ENCODE measurements around the gene ID3.

Gene ID3

DNA sequence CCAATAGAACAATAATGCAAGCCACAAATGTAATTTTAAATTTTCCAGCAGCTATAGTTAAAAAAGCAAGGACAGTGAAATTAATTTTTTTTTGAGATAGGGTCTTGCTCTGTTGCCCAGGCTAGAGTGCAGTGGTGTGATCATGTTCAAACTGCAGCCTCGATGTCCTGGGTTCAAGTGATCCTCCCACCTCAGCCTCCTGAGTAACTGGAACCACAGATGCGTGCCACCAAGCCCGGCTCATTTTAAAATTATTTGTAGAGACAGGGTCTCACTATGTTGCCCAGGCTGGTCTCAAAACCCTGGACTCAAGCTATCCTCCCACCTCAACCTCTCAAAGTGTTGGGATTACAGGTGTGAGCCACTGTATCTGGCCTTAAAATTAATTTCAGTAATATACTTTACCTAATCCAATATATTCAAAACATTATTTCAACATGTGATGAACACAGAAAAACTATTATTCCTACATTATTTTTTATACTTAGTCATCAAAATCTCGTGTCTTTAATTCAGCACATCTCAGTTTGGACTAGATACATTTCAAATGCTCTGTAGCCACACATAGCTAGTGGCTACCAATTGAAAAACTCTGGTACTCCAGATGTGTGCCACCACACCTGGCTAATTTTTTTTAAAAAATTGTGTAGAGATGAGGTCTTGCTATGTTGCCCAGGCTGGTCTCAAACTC, 10.8 kb upstream of the ID3 start:
- 94% methylated on average over 4 of the region's 4 CpGs for WGBS (ENCODE audit: insufficient coverage)
- H3K4me3 ChIP-seq (ENCODE audit: control insufficient read depth in 1 of 7, extremely low read depth in 1 of 7, insufficient read depth in 4 of 7, low read depth in 2 of 7, low read length in 6 of 7) = no peak overlapping the region
- peaks cover 0 to 18% (median 11%) of the 10 kb centered on the region in 4 experiments for H3K4me1 ChIP-seq (ENCODE audit: control extremely low read depth in 1 of 4, control insufficient read depth in 4 of 4, insufficient read depth in 4 of 4, low read length in 3 of 4)
- POLR2A ChIA-PET = interaction anchor here (1.2 kb wide), 1 partner anchor 11 kb away, joined by 5 read pairs; no protein-coding TSS in a partner anchor
- no peak overlapping the region for H3K27ac ChIP-seq (ENCODE audit: insufficient read depth in 1 of 2, low read depth in 1 of 2, low read length in 2 of 2, poor library complexity in 1 of 2, severe bottlenecking in 2 of 2)
- CTCF ChIA-PET = interaction anchor here (0.9 to 3.6 kb wide), 4 partner anchors 11 to 67 kb away, joined by 3 to 10 read pairs (median 6); partner anchors contain the start of gene ID3
- DNase-seq = no peak
- no peaks in the 10 kb centered on the region for H3K36me3 ChIP-seq (ENCODE audit: control insufficient read depth in 4 of 4, insufficient read depth in 4 of 4, low read length in 3 of 4)
- H3K9me3 ChIP-seq (ENCODE audit: control extremely low read depth in 1 of 5, control insufficient read depth in 4 of 5, insufficient read depth in 2 of 5, low read depth in 1 of 5, low read length in 4 of 5) = no peaks in the 10 kb centered on the region
- H3K27me3 ChIP-seq (replicated peaks in 2 of 5; ENCODE audit: control insufficient read depth in 4 of 5, insufficient read depth in 5 of 5, low read length in 4 of 5) = peaks cover 0 to 57% (median 32%) of the 10 kb centered on the region in 5 experiments

DNA sequence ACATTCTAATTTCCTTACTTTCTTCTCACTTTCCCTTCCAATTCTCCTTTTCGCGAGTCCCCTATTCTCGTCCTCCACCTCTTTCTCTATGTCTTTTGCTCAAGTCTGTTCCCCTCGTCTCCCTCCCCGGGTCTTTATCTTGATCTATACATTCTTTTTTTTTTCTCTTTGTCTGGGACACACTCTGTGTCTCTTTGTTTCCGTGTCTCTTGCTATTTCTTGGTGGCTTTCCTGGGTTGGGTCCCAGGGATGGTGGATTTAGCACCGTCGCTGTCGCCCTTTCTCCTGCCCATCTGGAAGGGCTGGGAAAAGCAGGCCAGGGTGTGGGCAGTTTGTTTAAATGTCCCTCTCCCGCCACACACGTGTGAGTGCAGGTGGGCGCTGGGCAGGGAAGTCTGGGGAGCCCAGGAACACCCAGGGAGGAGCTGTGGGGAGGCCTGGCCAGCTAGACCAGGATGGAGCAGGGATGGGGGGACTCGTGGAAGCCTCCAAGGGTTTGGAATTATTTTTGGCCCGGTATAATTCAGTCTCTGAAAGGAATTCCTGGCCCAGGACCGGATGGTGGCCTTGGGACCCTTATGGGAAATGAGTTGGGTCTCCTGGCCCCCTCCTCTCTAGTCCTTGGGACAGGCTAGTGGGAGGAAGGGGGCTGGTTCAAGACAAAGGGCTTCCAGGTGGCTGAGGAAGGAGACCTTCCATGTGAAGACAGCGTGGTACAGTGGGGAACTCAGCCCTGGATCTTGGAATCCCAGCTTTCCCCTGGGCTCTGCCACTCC, 9.5 kb upstream of the ID3 start:
- WGBS (ENCODE audit: insufficient coverage) = 46% methylated on average over 12 of the region's 16 CpGs
- Histone ChIP-seq H3K36me3 (ENCODE audit: control insufficient read depth in 4 of 4, insufficient read depth in 4 of 4, low read length in 3 of 4) (no peaks in the 10 kb centered on the region), H3K4me3 (ENCODE audit: control insufficient read depth in 1 of 7, extremely low read depth in 1 of 7, insufficient read depth in 4 of 7, low read depth in 2 of 7, low read length in 6 of 7) (peak overlapping the region in 3 of 7 experiments; percentile 40 to 43 (median 42)), H3K9me3 (ENCODE audit: control extremely low read depth in 1 of 5, control insufficient read depth in 4 of 5, insufficient read depth in 2 of 5, low read depth in 1 of 5, low read length in 4 of 5) (no peaks in the 10 kb centered on the region), H3K4me1 (ENCODE audit: control extremely low read depth in 1 of 4, control insufficient read depth in 4 of 4, insufficient read depth in 4 of 4, low read length in 3 of 4) (peaks cover 0 to 18% (median 11%) of the 10 kb centered on the region in 4 experiments), H3K27ac (ENCODE audit: insufficient read depth in 1 of 2, low read depth in 1 of 2, low read length in 2 of 2, poor library complexity in 1 of 2, severe bottlenecking in 2 of 2) (peak overlapping the region in 1 of 2 experiments; percentile 54), H3K27me3 (replicated peaks in 2 of 5; ENCODE audit: control insufficient read depth in 4 of 5, insufficient read depth in 5 of 5, low read length in 4 of 5) (peaks cover 0 to 70% (median 33%) of the 10 kb centered on the region in 5 experiments)
- ChIA-PET POLR2A (interaction anchor here (0.6 to 1.2 kb wide), 2 partner anchors 13 to 1928 kb away, joined by 4 to 5 read pairs; no protein-coding TSS in a partner anchor), CTCF (interaction anchor here (1.4 to 3.6 kb wide), 3 partner anchors 9 to 28 kb away, joined by 3 to 10 read pairs (median 5); no protein-coding TSS in a partner anchor)
- no peak for DNase-seq

DNA sequence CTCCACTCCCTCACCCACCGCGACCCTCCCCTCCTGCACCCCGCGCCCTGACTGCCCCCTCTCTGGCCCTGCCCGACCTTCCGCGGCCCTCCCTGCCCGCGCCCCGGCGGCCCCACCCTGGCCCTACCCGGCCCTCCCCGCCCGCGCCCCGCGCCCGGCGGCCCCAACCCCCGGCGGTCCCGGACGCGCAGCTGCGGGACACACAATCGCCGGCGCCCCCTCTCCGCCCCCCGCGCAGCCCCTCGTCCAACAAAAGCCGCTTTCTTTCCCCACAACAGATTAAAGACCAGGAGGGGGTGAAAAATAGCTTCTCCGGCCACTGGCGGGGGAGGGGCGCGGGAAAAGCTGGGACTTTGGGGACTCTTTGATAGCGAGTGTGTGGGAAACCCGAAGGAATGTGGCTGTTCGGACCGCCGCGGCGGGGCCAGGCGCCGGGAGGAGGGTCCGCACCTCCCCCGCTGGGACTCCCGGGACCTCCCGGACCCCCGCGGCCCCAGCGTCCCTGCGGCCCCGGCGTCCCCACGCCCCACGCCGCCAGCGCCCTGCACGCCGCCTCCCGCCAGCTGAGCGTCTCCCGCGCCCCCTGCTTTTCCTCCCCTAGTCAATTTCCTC, 8.8 kb upstream of the ID3 start:
- Histone ChIP-seq H3K36me3 (ENCODE audit: control insufficient read depth in 4 of 4, insufficient read depth in 4 of 4, low read length in 3 of 4) (no peaks in the 10 kb centered on the region), H3K9me3 (ENCODE audit: control extremely low read depth in 1 of 5, control insufficient read depth in 4 of 5, insufficient read depth in 2 of 5, low read depth in 1 of 5, low read length in 4 of 5) (no peaks in the 10 kb centered on the region)

DNA sequence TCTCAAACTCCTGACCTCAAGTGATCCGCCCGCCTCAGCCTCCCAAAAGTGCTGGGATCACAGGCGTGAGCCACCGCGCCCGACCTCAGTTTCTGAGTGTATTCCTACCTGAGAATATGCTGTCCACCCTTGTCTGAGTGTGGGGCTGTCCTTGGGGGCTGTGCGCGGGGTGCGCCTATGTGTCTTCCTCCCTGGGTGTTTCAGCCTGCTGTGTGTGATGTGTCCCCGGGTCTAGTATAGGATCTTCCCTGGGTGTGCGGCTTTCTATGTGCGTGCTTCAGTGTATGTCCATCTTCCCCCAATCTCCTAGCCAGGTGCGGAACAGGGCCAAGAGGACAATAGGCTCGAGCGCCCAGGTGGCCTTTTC, 8.3 kb upstream of the ID3 start:
- H3K27ac ChIP-seq (ENCODE audit: insufficient read depth in 1 of 2, low read depth in 1 of 2, low read length in 2 of 2, poor library complexity in 1 of 2, severe bottlenecking in 2 of 2) = no peak overlapping the region
- no peak for DNase-seq
- no peaks in the 10 kb centered on the region for H3K36me3 ChIP-seq (ENCODE audit: control insufficient read depth in 4 of 4, insufficient read depth in 4 of 4, low read length in 3 of 4)
- POLR2A ChIA-PET = interaction anchor here (0.6 kb wide), 1 partner anchor 109 kb away, joined by 3 read pairs; no protein-coding TSS in a partner anchor
- peaks cover 0 to 79% (median 35%) of the 10 kb centered on the region in 5 experiments for H3K27me3 ChIP-seq (replicated peaks in 2 of 5; ENCODE audit: control insufficient read depth in 4 of 5, insufficient read depth in 5 of 5, low read length in 4 of 5)
- WGBS (ENCODE audit: insufficient coverage) = 67% methylated on average over 12 of the region's 15 CpGs
- CTCF ChIA-PET = interaction anchor here (0.7 to 2.4 kb wide), 4 partner anchors 10 to 891 kb away, joined by 3 to 14 read pairs (median 4); no protein-coding TSS in a partner anchor
- H3K4me3 ChIP-seq (ENCODE audit: control insufficient read depth in 1 of 7, extremely low read depth in 1 of 7, insufficient read depth in 4 of 7, low read depth in 2 of 7, low read length in 6 of 7) = peak overlapping the region in 1 of 7 experiments; percentile 3
- H3K9me3 ChIP-seq (ENCODE audit: control extremely low read depth in 1 of 5, control insufficient read depth in 4 of 5, insufficient read depth in 2 of 5, low read depth in 1 of 5, low read length in 4 of 5) = no peaks in the 10 kb centered on the region
- H3K4me1 ChIP-seq (ENCODE audit: control extremely low read depth in 1 of 4, control insufficient read depth in 4 of 4, insufficient read depth in 4 of 4, low read length in 3 of 4) = peaks cover 0 to 18% (median 15%) of the 10 kb centered on the region in 4 experiments

More for the DNA sequence above, 8.8 kb upstream of the ID3 start:
- peaks cover 0 to 77% (median 33%) of the 10 kb centered on the region in 5 experiments for H3K27me3 ChIP-seq (replicated peaks in 2 of 5; ENCODE audit: control insufficient read depth in 4 of 5, insufficient read depth in 5 of 5, low read length in 4 of 5)
- H3K27ac ChIP-seq (ENCODE audit: insufficient read depth in 1 of 2, low read depth in 1 of 2, low read length in 2 of 2, poor library complexity in 1 of 2, severe bottlenecking in 2 of 2) = peak overlapping the region in 1 of 2 experiments; percentile 54
- no peak for DNase-seq
- WGBS (ENCODE audit: insufficient coverage) = 2% methylated on average over 28 of the region's 66 CpGs
- ChIA-PET POLR2A (interaction anchor here (0.6 kb wide), 2 partner anchors 109 to 1928 kb away, joined by 3 to 4 read pairs; no protein-coding TSS in a partner anchor), CTCF (interaction anchor here (0.7 to 2.0 kb wide), 3 partner anchors 9 to 891 kb away, joined by 3 to 5 read pairs (median 3); no protein-coding TSS in a partner anchor)
- H3K4me3 ChIP-seq (ENCODE audit: control insufficient read depth in 1 of 7, extremely low read depth in 1 of 7, insufficient read depth in 4 of 7, low read depth in 2 of 7, low read length in 6 of 7) = peak overlapping the region in 4 of 7 experiments; percentile 40 to 43 (median 41)
- H3K4me1 ChIP-seq (ENCODE audit: control extremely low read depth in 1 of 4, control insufficient read depth in 4 of 4, insufficient read depth in 4 of 4, low read length in 3 of 4) = peaks cover 0 to 18% (median 11%) of the 10 kb centered on the region in 4 experiments

DNA sequence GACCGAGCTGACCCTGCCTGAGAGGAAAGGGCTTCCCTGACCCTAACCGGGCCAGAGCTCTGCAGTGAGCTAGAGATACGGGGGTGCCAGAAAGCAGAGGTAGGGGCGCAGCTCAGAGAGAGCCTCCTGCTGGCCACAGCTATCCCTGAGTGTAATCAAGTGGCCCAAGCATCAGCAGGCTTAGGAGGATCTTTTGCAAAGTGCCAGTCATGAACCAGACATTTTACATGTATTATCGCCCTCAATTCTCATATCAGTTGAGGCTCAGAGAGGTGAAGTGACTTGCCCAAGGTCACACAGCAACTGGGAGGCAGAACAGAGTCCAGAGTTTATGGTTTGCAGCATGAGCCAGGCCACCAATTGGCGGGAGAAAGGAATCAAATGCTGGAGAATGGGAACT, 7.0 kb upstream of the ID3 start:
- H3K4me3 ChIP-seq (ENCODE audit: control insufficient read depth in 1 of 7, extremely low read depth in 1 of 7, insufficient read depth in 4 of 7, low read depth in 2 of 7, low read length in 6 of 7) = no peak overlapping the region
- 86% methylated on average over 5 of the region's 6 CpGs for WGBS (ENCODE audit: insufficient coverage)
- H3K4me1 ChIP-seq (ENCODE audit: control extremely low read depth in 1 of 4, control insufficient read depth in 4 of 4, insufficient read depth in 4 of 4, low read length in 3 of 4) = peaks cover 4 to 30% (median 23%) of the 10 kb centered on the region in 4 experiments
- H3K36me3 ChIP-seq (ENCODE audit: control insufficient read depth in 4 of 4, insufficient read depth in 4 of 4, low read length in 3 of 4) = no peaks in the 10 kb centered on the region
- no peaks in the 10 kb centered on the region for H3K9me3 ChIP-seq (ENCODE audit: control extremely low read depth in 1 of 5, control insufficient read depth in 4 of 5, insufficient read depth in 2 of 5, low read depth in 1 of 5, low read length in 4 of 5)
- H3K27me3 ChIP-seq (replicated peaks in 2 of 5; ENCODE audit: control insufficient read depth in 4 of 5, insufficient read depth in 5 of 5, low read length in 4 of 5) = peaks cover 0 to 92% (median 35%) of the 10 kb centered on the region in 5 experiments
- DNase-seq = peak in 1 of 3 donors; percentile 24
- ChIA-PET CTCF (interaction anchor here (0.6 to 2.4 kb wide), 4 partner anchors 11 to 93 kb away, joined by 3 to 14 read pairs (median 6); no protein-coding TSS in a partner anchor), POLR2A (no interaction called here)
- no peak overlapping the region for H3K27ac ChIP-seq (ENCODE audit: insufficient read depth in 1 of 2, low read depth in 1 of 2, low read length in 2 of 2, poor library complexity in 1 of 2, severe bottlenecking in 2 of 2)

DNA sequence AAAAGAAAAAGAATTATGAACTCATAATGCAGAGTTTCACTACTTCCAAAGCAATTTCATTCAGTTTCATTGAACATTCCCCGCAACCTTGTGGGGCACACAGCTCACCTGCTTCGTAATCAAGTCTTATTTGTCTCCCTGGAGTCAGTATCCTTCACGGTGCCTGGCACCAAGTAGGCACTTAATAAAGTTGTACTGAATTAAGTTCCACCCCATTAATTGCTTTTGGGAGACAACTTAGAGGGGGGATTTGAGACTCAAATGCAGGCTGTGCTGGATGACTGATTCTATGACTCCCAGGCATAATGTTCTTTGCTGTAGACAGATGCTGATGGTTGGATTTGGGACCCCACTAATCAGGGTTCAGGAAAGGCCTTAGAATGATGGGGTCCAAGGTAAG, 6.5 kb upstream of the ID3 start:
- ChIA-PET POLR2A (no interaction called here), CTCF (interaction anchor here (0.7 to 2.4 kb wide), 4 partner anchors 10 to 72 kb away, joined by 3 to 14 read pairs (median 6); no protein-coding TSS in a partner anchor)
- Histone ChIP-seq H3K4me3 (ENCODE audit: control insufficient read depth in 1 of 7, extremely low read depth in 1 of 7, insufficient read depth in 4 of 7, low read depth in 2 of 7, low read length in 6 of 7) (no peak overlapping the region), H3K9me3 (ENCODE audit: control extremely low read depth in 1 of 5, control insufficient read depth in 4 of 5, insufficient read depth in 2 of 5, low read depth in 1 of 5, low read length in 4 of 5) (no peaks in the 10 kb centered on the region), H3K27me3 (replicated peaks in 2 of 5; ENCODE audit: control insufficient read depth in 4 of 5, insufficient read depth in 5 of 5, low read length in 4 of 5) (peaks cover 0 to 96% (median 35%) of the 10 kb centered on the region in 5 experiments), H3K4me1 (ENCODE audit: control extremely low read depth in 1 of 4, control insufficient read depth in 4 of 4, insufficient read depth in 4 of 4, low read length in 3 of 4) (peaks cover 7 to 35% (median 25%) of the 10 kb centered on the region in 4 experiments), H3K27ac (ENCODE audit: insufficient read depth in 1 of 2, low read depth in 1 of 2, low read length in 2 of 2, poor library complexity in 1 of 2, severe bottlenecking in 2 of 2) (no peak overlapping the region), H3K36me3 (ENCODE audit: control insufficient read depth in 4 of 4, insufficient read depth in 4 of 4, low read length in 3 of 4) (no peaks in the 10 kb centered on the region)
- DNase-seq = no peak
- 100% methylated on average over 3 of the region's 3 CpGs for WGBS (ENCODE audit: insufficient coverage)

All from common myeloid progenitor, CD34-positive (primary cell).